HAP-1 (cell line): Measurements from ENCODE around the gene TBL1XR1.

Experiments used
- DNase-seq, 2 experiments: peaks; one replicate each; pipeline ENCODE4 v3.0.0-alpha.2; 2016 to 2020; ENCODE audit warnings: low spot score in 2 of 2
- H3K27me3 ChIP-seq: fragments of 250-450 bp; sonication (Bioruptor Pico); 2 replicates; pipeline ENCODE4 v1.5.1; 2020; ENCODE audit warnings: low read depth, mild to moderate bottlenecking, moderate library complexity
- H3K36me3 ChIP-seq: fragments of 250-450 bp; sonication (Bioruptor Pico); replicated peaks from 2 replicates; pipeline ENCODE4 v1.5.1; 2020; ENCODE audit warnings: mild to moderate bottlenecking
- H3K4me1 ChIP-seq: fragments of 250-450 bp; sonication (Bioruptor Pico); 2 replicates; pipeline ENCODE4 v1.5.1; 2020; ENCODE audit warnings: mild to moderate bottlenecking
- H3K4me3 ChIP-seq: fragments of 250-450 bp; sonication (Bioruptor Pico); 2 replicates; pipeline ENCODE4 v1.5.1; 2020; ENCODE audit warnings: mild to moderate bottlenecking, moderate library complexity
- H3K9me3 ChIP-seq: fragments of 250-450 bp; sonication (Bioruptor Pico); 2 replicates; pipeline ENCODE4 v1.5.1; 2020; ENCODE audit warnings: mild to moderate bottlenecking, moderate library complexity
- in situ Hi-C: fragments of 300-500 bp; cut with MboI; formaldehyde crosslinking; loops from 3 replicates; pipeline ENCODE4 v1.14.3; 2020; ENCODE audit warnings: low sequenced_read_pairs, inconsistent platforms, mixed read lengths

The TBL1XR1 gene

DNA sequence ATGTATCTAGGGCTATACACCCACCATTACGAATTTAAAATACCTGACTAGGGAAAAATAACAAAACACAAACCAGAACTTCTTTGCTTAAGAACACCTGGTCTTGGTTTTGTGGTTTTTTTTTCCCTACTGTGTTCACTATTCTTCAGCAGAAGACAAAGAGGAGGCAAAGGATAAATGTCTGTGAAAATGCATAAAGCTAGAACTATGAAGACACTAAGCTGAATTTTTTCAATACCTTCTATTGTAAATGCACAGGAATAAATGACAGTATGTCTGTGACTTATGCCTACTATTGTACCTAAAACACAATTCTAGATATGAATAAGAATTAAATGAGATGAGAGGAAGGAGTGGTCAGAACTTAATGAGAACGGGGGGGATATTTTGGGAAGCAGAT, 86.9 kb downstream of the TBL1XR1 start:
- Histone ChIP-seq H3K36me3 (no peaks in the 10 kb centered on the region), H3K27me3 (no peaks in the 10 kb centered on the region), H3K4me1 (peaks cover 20% of the 10 kb centered on the region), H3K4me3 (no peak overlapping the region), H3K9me3 (no peaks in the 10 kb centered on the region)
- DNase-seq: peak in 1 of 2 experiments; percentile 64
- in situ Hi-C loops: no loop called here

- peaks cover 20% of the 10 kb centered on the region for H3K4me1 ChIP-seq
- in situ Hi-C loops: no loop called here
- DNase-seq: no peak
Observed at GRCh38 chr3:177109688-177110330, 87.5 kb downstream of the TBL1XR1 start.

GRCh38 chr3:177108648-177109047, 88.6 kb downstream of the TBL1XR1 start:
- Histone ChIP-seq H3K4me1 (peaks cover 20% of the 10 kb centered on the region), H3K9me3 (no peaks in the 10 kb centered on the region)
- in situ Hi-C loops: no loop called here

More at GRCh38 chr3:177109688-177110330, 87.5 kb downstream of the TBL1XR1 start:
- Histone ChIP-seq H3K9me3 (no peaks in the 10 kb centered on the region), H3K27me3 (no peaks in the 10 kb centered on the region), H3K4me3 (no peak overlapping the region), H3K36me3 (no peaks in the 10 kb centered on the region)

DNA sequence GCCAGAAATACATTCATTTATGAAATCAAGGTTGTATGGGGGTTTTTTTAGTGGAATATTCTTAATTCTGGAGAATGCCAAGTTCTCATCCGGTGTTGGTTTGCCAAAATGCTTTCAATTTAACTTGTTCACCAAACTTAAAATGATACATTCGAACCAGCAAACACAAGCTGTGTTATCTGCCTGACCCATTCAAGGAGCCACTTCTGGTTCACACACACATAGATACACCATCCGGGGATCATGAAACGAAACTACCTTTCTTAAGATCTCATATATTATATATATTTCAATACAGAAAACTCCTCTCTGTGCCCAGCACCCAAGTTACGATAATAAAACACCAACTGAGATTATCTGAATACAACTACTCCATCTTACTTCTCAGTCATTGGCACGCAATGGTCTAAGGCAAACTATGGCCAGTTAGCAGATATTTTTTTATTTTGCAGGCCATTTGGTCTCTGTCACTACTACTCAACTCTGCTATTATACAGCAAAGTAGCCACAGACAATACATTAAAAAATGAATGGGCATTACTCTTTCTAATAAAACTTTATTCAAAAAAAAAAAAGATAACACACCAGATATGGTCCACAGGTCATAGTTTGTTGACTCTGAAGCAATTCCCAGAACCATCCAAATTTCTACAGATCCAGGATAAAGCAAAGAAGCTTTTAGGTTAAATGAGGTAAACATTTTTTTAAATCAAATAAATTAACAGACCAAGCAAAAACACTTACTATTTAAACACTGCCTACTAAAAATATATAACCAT, 89.6 kb downstream of the TBL1XR1 start:
- in situ Hi-C loops: no loop called here
- H3K9me3 ChIP-seq: no peaks in the 10 kb centered on the region
- no peak for DNase-seq

More at GRCh38 chr3:177108648-177109047, 88.6 kb downstream of the TBL1XR1 start:
- no peaks in the 10 kb centered on the region for H3K36me3 ChIP-seq
- no peak for DNase-seq
- H3K27me3 ChIP-seq: no peaks in the 10 kb centered on the region
- no peak overlapping the region for H3K4me3 ChIP-seq

GRCh38 chr3:177106594-177106993, 90.7 kb downstream of the TBL1XR1 start:
- Histone ChIP-seq H3K27me3 (no peaks in the 10 kb centered on the region), H3K4me1 (peaks cover 21% of the 10 kb centered on the region), H3K36me3 (no peaks in the 10 kb centered on the region), H3K4me3 (no peak overlapping the region), H3K9me3 (no peaks in the 10 kb centered on the region)
- DNase-seq: no peak
- in situ Hi-C loops: no loop called here

More for the DNA sequence above, 89.6 kb downstream of the TBL1XR1 start:
- Histone ChIP-seq H3K27me3 (no peaks in the 10 kb centered on the region), H3K4me1 (peaks cover 20% of the 10 kb centered on the region), H3K4me3 (no peak overlapping the region), H3K36me3 (no peaks in the 10 kb centered on the region)

DNA sequence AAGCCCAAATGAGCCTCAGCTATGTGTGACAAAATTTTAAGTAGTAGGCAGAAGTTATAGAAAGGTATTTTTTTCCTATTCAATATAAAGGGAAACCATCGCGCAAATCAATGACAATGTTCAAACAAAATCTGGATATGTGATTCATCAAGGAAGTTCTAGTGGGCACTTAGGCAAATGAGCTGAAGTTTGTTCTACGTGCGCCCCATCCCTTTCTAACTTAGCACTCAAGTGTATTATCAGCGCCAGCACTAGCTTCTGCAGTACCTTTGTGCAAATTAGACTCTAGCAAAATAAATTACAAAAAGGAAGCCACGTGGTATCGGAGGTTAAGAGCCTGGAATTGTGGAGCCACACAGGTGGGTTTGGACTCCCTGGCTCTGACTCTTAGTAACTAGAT, 91.1 kb downstream of the TBL1XR1 start:
- Histone ChIP-seq H3K9me3 (no peaks in the 10 kb centered on the region), H3K27me3 (no peaks in the 10 kb centered on the region), H3K4me1 (peaks cover 21% of the 10 kb centered on the region), H3K36me3 (no peaks in the 10 kb centered on the region), H3K4me3 (no peak overlapping the region)
- in situ Hi-C loops: no loop called here
- DNase-seq: no peak

DNA sequence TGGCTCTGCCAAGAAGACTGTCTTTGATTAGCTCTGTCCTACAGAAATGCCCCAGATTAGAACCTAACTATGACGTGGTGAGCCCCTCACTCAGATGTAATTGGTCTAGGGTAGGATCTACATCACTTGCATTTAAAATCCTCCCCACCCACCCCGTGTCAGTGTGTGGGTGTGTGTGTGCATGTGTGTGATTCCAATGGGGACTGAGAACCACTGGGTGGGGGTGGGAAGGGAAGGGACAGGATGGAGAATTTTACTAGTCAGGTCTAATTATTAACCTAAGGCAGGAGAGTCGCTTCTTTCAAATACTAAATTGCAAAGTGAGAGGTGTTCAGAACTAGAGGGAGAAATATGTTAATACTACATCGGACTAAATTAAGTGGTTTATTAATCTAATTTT, 91.7 kb downstream of the TBL1XR1 start:
- H3K36me3 ChIP-seq: no peaks in the 10 kb centered on the region
- H3K27me3 ChIP-seq: no peaks in the 10 kb centered on the region
- DNase-seq: no peak
- H3K4me1 ChIP-seq: peaks cover 18% of the 10 kb centered on the region
- in situ Hi-C loops: no loop called here
- H3K4me3 ChIP-seq: no peak overlapping the region
- H3K9me3 ChIP-seq: no peaks in the 10 kb centered on the region

DNA sequence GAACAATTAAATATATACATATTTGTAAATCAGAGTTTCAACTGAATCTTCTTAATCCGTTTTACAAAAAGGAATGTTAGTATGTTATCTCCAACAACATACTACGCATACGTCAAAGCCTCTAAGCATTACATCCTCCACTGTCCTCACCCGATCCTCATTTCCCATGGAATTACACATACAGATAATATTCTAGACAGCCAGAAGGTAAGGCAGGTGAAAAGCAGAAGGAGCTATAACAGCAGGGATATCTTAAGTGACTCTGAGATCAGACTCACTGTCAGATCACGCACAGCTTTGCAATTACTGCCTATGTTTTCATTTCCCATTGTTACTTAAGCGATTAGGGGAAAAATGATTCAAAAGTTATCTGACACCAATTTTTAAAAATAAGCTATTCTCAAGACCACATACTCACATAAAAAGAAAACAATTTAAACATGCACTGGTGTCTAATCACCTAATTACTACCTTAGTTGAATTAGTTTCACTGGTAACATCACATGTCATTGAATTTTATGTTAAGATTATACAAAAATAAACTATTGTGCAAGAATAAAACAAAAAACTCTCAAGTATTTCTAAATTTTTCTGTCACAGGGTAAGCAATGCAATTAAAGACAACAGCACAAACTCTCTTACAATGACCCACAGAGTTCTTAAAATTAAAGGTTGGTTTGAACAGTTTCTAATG, 92.8 kb downstream of the TBL1XR1 start:
- in situ Hi-C loops: no loop called here
- Histone ChIP-seq H3K4me1 (peaks cover 9% of the 10 kb centered on the region), H3K36me3 (no peaks in the 10 kb centered on the region), H3K27me3 (no peaks in the 10 kb centered on the region), H3K4me3 (no peak overlapping the region), H3K9me3 (no peaks in the 10 kb centered on the region)
- no peak for DNase-seq

GRCh38 chr3:177102553-177102952, 94.7 kb downstream of the TBL1XR1 start:
- H3K4me1 ChIP-seq: peaks cover 9% of the 10 kb centered on the region
- H3K4me3 ChIP-seq: no peak overlapping the region
- no peaks in the 10 kb centered on the region for H3K36me3 ChIP-seq
- no peaks in the 10 kb centered on the region for H3K27me3 ChIP-seq
- in situ Hi-C loops: no loop called here
- H3K9me3 ChIP-seq: no peaks in the 10 kb centered on the region
- DNase-seq: no peak

DNA sequence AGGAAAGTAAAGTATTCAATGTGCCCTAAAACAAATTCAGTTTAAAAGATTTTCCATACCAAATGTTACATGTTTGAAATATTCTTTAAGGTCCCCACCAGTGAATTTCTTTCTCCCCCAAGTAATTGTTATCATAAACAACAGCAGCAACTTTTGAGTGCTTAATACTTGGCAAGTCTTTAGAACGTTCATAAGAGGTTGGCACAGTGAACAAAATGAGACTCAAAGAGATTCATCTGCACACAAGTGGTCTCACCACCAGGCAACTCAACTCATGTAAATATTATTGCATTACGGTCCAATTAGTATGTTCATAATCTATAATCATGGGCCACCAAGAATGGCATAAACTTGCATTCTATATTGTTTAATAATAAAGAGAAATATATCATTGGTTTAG, 98.7 kb downstream of the TBL1XR1 start:
- Histone ChIP-seq H3K9me3 (no peaks in the 10 kb centered on the region; the same call in 1 of the 2 replicates), H3K27me3 (no peaks in the 10 kb centered on the region), H3K4me1 (peaks cover 9% of the 10 kb centered on the region), H3K36me3 (no peaks in the 10 kb centered on the region; the same call in 1 of the 2 replicates), H3K4me3 (no peak overlapping the region)
- in situ Hi-C loops: no loop called here
- DNase-seq: no peak

GRCh38 chr3:177096615-177097014, 100.7 kb downstream of the TBL1XR1 start:
- no peaks in the 10 kb centered on the region; the same call in 1 of the 2 replicates for H3K9me3 ChIP-seq
- H3K4me3 ChIP-seq: no peak overlapping the region
- in situ Hi-C loops: no loop called here
- peaks cover 1% of the 10 kb centered on the region; the same call in 1 of the 2 replicates for H3K36me3 ChIP-seq
- no peak for DNase-seq
- no peaks in the 10 kb centered on the region for H3K27me3 ChIP-seq
- peaks cover 7% of the 10 kb centered on the region for H3K4me1 ChIP-seq

DNA sequence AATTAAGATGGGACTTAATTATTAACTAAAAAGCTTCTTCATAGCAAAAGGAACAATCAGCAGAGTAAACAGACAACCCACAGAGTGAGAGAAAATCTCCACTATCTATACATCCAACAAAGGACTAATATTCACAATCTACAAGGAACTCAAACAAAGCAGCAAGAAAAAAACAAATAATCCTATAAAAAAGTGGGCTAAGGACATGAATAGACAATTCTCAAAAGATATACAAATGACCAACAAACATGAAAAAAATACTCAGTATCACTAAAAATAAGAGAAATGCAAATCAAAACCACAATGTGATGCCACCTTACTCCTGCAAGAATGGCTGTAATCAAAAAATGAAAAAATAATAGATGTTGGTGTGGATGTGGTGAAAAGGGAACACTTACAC, 103.3 kb downstream of the TBL1XR1 start:
- in situ Hi-C loops: no loop called here
- H3K4me3 ChIP-seq: no peak overlapping the region
- H3K9me3 ChIP-seq: no peaks in the 10 kb centered on the region; the same call in 1 of the 2 replicates
- H3K27me3 ChIP-seq: no peaks in the 10 kb centered on the region
- DNase-seq: no peak
- peaks cover 2% of the 10 kb centered on the region; the same call in 1 of the 2 replicates for H3K36me3 ChIP-seq
- no peaks in the 10 kb centered on the region; the same call in 1 of the 2 replicates for H3K4me1 ChIP-seq

DNA sequence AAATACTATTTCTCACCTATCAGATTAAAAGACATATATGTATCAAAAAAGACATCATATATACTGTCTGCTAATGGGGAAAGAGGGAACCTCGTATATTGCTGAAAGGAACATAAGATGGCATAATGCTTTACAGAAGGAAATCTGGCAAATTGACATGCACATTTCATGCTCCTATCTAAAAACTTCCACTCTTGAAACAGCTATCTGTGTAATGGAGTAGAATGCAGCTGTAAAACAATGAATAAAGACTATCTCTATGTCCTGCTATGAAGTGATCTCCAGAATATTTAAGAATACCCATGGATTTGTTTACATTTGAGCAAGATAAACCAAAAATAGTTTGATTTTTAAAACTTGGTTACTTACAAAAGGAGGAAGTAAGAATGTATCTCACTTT, 107.4 kb downstream of the TBL1XR1 start:
- Histone ChIP-seq H3K27me3 (no peaks in the 10 kb centered on the region), H3K36me3 (peaks cover 2% of the 10 kb centered on the region; the same call in 1 of the 2 replicates), H3K4me1 (no peaks in the 10 kb centered on the region; the same call in 1 of the 2 replicates), H3K4me3 (no peak overlapping the region), H3K9me3 (no peaks in the 10 kb centered on the region; the same call in 1 of the 2 replicates)
- in situ Hi-C loops: no loop called here
- DNase-seq: no peak
